Rectal smooth muscle tissue (tissue), 1 donor: ENCODE data around the gene UQCR11.
A peak's percentile ranks its signal among the peaks of the same experiment; 100 is the strongest.

ENCODE experiments used
- H3K27ac ChIP-seq: one replicate; pipeline ENCODE4 v1.7.0; 2013; ENCODE audit warnings: low read depth, low read length, inconsistent platforms
- H3K27me3 ChIP-seq: one replicate; pipeline ENCODE4 v1.7.0; 2013; ENCODE audit warnings: low read length; ENCODE audit not compliant: control insufficient read depth, insufficient read depth
- H3K36me3 ChIP-seq: one replicate; pipeline ENCODE4 v1.7.0; 2013; ENCODE audit warnings: low read length; ENCODE audit not compliant: control insufficient read depth, insufficient read depth
- H3K4me1 ChIP-seq: one replicate; pipeline ENCODE4 v1.7.0; 2013; ENCODE audit warnings: low read length; ENCODE audit not compliant: control insufficient read depth, insufficient read depth
- H3K4me3 ChIP-seq: one replicate; pipeline ENCODE4 v1.7.0; 2013; ENCODE audit warnings: low read length
- H3K9ac ChIP-seq: one replicate; pipeline ENCODE4 v1.7.0; 2013; ENCODE audit warnings: low read length

Gene UQCR11

DNA sequence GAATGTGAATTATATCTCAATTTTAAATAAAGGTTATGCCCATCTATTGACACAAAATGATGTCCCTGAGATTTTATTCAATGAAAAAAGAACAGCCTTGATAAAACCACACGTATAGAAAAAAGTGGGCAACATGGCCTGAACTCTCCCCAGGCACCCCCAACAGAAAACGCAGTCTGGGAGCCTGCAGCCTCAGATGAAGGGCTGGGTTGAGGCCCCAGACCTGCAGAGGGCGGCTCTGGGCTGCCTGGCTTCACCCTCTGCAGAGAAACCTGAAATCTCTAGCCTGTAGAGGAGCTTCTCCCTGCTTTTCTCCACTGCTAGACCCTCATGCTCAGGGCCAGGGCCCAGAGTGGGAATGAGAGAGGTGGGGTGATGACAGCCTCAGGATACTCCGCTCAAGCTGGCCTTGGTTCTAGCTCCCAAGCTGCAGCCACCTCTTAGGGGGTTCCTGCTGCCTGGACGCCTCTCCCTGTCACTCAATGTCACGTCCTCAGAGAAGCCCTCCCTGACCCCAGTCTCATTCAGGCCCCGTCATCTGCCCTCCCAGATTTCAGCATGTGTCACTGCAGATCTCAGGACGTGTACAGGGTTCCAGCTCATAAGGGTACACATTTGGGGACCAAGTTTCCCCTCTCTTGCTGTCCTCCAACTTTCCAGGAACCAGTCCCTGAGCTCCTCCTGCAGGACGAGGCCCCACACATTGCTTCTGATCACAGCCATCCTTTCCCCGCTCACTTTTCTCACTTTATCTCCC is 14.4 kb downstream of the UQCR11 start:
- Histone ChIP-seq H3K9ac (no peak overlapping the region), H3K4me1 (peaks cover 9% of the 10 kb centered on the region), H3K36me3 (no peaks in the 10 kb centered on the region), H3K27ac (no peak overlapping the region), H3K4me3 (peak overlapping the region; percentile 94), H3K27me3 (no peaks in the 10 kb centered on the region)

DNA sequence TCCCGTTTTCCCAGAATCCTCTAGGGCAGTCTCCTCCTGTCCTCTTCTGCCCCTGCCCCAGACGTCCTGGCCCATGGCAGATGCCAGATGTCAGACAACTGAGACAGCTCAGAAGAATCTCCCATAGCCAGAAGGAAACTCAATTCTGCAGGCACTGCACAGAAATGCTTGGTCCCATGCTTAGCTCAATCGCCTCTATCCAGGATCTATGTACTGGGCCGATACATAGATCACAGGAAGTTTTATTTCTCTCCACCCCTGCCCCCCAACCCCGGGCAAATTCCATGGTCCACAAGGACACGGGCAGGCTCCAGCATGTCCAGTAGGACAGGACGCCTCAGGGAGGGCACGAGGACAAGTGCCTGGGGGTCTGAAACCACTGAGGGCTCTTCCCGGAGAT is 17.4 kb downstream of the UQCR11 start:
- H3K27me3 ChIP-seq: no peaks in the 10 kb centered on the region
- no peak overlapping the region for H3K4me3 ChIP-seq
- H3K4me1 ChIP-seq: peaks cover 9% of the 10 kb centered on the region
- peaks cover 4% of the 10 kb centered on the region for H3K36me3 ChIP-seq
- no peak overlapping the region for H3K27ac ChIP-seq
- H3K9ac ChIP-seq: no peak overlapping the region

DNA sequence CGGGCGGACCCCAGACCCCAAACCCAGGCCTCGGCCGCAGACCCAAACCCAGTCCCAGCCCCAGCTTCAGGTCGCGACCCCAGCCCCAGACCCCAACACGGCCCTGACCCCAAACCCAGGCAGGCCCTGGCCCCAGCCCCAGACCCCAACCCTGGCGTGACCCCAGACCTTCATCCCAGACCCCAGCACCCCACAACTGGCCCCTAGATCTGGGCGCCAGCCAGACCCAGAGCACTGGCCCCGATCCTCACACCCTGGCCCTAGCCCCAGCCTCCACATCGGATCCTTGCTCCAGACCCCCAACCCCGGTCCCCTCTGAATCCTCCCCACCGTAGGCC is 20.1 kb downstream of the UQCR11 start:
- peaks cover 16% of the 10 kb centered on the region for H3K36me3 ChIP-seq
- H3K4me3 ChIP-seq: no peak overlapping the region
- no peak overlapping the region for H3K27ac ChIP-seq
- H3K9ac ChIP-seq: no peak overlapping the region
- no peaks in the 10 kb centered on the region for H3K4me1 ChIP-seq
- no peaks in the 10 kb centered on the region for H3K27me3 ChIP-seq

DNA sequence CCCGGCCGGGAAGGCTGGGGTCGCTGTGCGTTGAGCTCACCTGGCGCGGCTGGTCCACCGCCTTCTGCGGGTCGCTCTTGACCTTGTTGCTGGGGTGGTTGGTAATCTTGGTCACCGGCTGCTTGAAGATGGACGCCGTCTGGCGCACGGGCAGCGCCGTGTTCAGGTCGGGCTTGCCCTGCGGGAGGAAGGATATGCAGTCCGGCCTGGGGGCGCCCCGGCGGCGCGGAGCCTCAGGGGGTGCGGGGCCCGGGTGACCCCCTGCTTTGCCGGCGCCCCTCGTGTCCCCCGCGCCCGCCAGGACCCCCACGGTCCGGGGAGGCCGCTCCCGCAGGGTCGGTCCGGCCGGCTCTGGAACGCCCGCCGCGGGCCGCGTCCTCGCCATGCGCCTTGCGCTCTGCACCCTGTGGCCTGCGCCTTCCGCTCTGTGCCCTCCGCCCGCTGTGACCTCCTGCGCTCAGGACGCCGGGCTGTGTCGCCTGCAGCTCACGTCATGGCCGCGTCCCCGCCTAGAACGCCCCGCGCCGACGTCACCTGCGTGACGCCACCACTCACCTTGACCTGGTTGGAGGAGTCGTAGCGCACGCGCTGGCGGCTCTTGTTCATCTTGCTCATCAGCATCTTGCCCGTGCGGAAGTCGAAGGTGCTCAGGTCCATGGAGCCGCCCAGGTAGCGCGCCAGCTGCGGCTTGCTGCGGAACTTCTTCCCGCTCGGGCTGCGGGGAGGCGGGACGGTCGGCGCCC is 20.6 kb downstream of the UQCR11 start:
- Histone ChIP-seq H3K4me1 (no peaks in the 10 kb centered on the region), H3K4me3 (no peak overlapping the region), H3K36me3 (peaks cover 16% of the 10 kb centered on the region), H3K27ac (no peak overlapping the region), H3K27me3 (no peaks in the 10 kb centered on the region), H3K9ac (no peak overlapping the region)

DNA sequence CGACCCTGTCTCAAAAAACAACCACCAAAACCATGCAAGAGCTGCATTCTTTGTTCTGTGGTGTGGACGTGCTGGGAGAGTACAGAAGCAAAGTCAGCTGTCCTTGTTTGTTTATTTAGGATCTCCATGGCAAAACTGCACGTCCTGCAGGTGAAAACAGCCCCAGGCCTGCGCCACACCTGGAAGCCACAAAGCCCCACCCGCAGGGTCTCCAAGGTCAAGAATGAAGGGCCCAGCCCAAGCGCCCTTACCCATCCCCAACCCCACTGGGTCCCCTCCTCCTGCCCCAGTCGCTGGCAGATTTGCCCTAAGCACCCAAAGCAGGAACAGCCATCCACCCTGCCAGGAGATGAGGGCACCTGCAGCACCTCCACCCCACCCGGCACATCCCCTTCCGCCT is 23.1 kb downstream of the UQCR11 start:
- Histone ChIP-seq H3K4me3 (no peak overlapping the region), H3K36me3 (peaks cover 20% of the 10 kb centered on the region), H3K27ac (no peak overlapping the region), H3K9ac (no peak overlapping the region), H3K27me3 (no peaks in the 10 kb centered on the region), H3K4me1 (no peaks in the 10 kb centered on the region)

DNA sequence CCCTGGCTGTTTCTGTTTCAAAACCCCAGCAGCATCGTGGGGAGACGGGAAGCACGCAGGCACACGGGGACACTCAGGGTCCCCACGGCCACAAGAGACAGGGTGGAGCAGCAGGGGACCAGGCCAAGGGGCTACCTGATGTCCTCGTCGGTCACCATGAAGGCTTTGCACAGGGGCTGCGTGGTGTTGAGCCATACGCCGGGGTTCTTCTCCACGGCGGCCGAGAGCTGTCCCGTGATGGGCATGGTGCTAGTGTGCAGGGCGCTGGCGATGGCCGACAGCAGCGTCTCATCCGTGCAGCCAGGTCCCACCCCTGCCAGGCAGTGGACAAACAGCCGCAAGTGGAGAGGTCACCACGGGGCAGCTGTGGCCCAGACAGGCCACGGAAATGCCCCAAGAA is 24.3 kb downstream of the UQCR11 start:
- no peaks in the 10 kb centered on the region for H3K27me3 ChIP-seq
- H3K4me3 ChIP-seq: no peak overlapping the region
- H3K36me3 ChIP-seq: peaks cover 24% of the 10 kb centered on the region
- H3K27ac ChIP-seq: no peak overlapping the region
- no peaks in the 10 kb centered on the region for H3K4me1 ChIP-seq
- H3K9ac ChIP-seq: no peak overlapping the region

DNA sequence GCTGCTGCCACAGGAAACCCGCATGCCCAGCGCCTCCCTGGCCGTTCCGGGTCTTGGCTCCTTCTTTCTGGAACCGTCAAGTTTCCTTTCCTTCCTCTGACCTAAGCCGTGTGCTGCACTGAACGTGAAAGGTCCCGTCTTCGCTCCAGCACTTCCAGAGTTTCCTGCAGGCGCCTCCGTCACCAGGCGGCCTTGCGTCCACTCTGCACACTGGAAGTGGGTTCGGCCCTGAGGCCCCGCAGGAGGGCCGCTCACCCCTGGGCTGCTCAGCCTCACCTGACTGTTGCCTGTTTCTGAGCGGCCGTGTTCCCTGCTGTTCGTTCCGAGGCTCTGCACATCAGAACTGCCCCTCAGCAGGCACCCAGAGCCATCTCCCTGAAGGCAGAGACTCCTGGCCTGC is 24.9 kb downstream of the UQCR11 start:
- peaks cover 24% of the 10 kb centered on the region for H3K36me3 ChIP-seq
- no peaks in the 10 kb centered on the region for H3K4me1 ChIP-seq
- no peaks in the 10 kb centered on the region for H3K27me3 ChIP-seq
- H3K27ac ChIP-seq: no peak overlapping the region
- H3K4me3 ChIP-seq: no peak overlapping the region
- no peak overlapping the region for H3K9ac ChIP-seq

DNA sequence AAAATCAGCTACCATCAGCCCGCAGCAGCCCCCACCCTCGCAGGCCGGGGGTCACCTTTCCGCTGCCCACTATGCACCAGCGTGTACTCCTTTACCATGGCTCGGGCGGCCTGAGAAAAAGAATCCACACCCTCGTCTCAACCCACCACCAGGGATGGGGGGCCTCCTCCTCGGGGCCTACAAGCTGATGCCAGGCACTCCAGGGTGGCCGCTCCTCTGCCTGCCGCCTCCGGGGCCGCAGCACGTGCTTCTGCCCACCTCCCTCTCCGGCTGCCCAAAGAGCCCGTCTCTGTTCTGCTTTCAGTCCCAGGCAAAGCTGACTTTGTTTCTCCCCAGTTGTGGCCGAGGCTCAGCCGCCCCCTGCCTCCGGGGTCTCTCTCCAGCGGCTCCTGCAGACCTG is 26.0 kb downstream of the UQCR11 start:
- no peak overlapping the region for H3K4me3 ChIP-seq
- no peaks in the 10 kb centered on the region for H3K4me1 ChIP-seq
- H3K27ac ChIP-seq: no peak overlapping the region
- H3K9ac ChIP-seq: no peak overlapping the region
- no peaks in the 10 kb centered on the region for H3K27me3 ChIP-seq
- peaks cover 22% of the 10 kb centered on the region for H3K36me3 ChIP-seq

DNA sequence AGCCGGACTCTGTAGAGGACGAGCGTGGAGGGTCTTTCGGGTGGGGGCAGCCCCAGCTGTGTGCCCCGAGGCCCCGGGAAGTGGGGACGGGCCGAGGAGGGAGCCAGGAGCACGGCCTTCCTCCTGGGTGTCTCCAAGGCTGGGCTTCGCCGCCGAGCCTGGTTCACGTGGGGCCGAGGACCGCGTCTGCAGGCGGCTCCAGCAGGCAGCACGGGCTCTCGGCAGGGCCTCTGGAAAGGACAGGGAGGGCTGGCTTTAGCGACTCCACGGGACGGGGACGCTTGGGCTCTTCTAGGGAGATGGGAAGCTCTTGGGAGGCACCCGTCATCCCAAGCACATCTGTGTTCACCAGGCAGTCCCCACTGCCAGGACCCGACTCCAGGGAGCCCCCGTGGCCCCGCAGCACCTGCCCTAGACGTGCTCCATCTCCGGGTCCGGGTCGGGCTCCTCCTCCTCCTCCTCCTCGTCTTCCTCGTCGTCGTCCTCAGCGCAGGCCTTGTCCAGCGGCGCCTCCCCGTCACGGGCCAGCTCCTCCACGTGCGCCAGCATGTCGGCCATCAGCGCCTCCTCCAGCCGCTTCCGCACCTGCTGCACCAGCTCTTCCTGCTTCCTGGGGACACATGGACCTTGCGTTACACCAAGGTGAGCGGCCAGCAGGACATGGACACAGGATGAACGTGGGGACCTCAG is 27.2 kb downstream of the UQCR11 start:
- H3K27ac ChIP-seq: no peak overlapping the region
- H3K27me3 ChIP-seq: no peaks in the 10 kb centered on the region
- no peaks in the 10 kb centered on the region for H3K4me1 ChIP-seq
- H3K36me3 ChIP-seq: peaks cover 20% of the 10 kb centered on the region
- H3K4me3 ChIP-seq: no peak overlapping the region
- H3K9ac ChIP-seq: no peak overlapping the region

DNA sequence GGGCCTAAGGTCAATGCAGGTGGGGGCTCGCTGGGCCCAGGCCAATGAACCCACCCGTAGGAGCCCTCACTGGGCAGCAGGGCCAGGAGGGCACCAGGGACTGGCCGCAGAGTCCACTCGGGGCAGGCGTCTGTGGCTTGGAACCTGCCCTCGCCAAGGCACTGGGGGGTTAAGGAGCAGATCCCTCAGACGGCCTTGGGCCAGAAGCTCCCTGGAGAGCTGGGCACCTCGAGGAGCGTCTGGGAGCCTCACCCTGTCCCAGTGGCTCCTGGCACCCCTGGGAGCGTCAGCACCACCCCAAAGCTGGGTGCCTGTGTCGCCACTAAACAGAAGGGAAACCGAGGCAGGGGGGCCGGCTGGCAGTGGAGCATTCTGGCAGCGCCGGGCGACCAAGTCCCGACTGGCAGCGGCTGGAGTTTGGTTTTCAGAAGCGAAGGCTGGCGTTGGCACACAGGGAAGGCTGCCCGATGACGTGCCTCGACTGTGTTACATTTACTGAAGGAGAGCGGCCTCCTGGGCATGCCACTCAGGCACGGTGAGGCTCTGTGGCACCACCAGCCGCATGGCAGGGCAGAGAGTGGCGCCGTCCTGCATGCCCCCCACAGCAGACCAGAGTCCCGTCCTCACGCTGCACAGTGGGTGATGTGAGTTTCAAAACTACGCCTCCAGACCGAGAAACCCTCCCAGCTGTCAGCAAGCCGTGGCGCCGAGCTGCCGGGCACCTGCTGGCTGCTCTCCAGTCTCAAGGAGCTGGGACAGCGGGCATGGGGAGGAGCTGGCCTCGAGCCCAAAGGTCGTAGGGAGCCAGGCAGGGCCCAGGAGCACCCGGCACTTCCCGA is 28.0 kb downstream of the UQCR11 start:
- peaks cover 20% of the 10 kb centered on the region for H3K36me3 ChIP-seq
- no peaks in the 10 kb centered on the region for H3K4me1 ChIP-seq
- H3K27me3 ChIP-seq: no peaks in the 10 kb centered on the region

DNA sequence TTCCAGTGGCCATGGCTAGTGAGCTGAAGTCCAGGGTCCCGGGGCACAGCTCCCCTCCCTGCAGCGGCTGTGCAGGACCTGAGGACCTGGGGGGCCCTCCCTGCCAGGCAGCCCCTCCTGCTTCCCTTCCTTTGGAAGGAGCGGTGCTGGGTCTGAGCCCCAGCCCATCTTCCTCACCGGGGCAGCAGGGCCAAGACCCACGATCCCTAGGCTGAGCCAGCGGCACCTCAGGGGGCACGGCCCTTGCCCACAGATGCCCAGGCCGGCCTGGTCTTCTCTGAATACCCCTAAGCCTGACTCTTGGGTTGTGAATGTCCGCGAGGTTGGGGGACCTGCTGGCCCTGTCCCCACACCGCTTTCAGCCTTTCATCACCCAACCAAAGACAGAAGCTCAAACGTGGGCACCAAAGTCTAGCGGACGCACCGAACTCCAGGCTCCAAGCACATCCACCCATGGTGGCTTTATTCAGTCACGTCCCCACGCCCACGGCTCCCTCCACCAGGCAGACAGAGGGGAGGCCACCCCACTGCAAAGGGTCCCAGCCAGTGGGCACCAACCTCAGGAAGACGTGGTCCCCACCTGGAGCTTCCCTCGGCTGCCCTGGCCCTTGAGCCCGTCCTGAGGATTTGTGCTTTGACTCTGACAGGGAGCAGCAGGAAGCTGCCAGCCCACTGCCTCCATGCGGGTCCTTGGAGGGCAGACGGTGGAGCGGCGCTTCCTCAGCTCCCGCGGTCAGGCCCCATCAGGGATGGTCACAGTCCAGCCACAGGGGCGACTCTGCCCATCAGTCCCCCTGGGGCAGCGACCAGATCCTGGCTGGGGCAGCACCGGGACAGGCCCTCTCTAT is 28.8 kb downstream of the UQCR11 start:
- Histone ChIP-seq H3K27me3 (no peaks in the 10 kb centered on the region), H3K4me1 (no peaks in the 10 kb centered on the region), H3K36me3 (peaks cover 18% of the 10 kb centered on the region), H3K4me3 (no peak overlapping the region), H3K9ac (no peak overlapping the region), H3K27ac (no peak overlapping the region)

More for the DNA sequence above, 28.0 kb downstream of the UQCR11 start:
- Histone ChIP-seq H3K4me3 (no peak overlapping the region), H3K9ac (no peak overlapping the region), H3K27ac (no peak overlapping the region)
